ENCODE results near the gene CNGA4.
"Not testable (repeated sequence)": the region's sequence is repeated elsewhere in the genome, so short reads cannot be mapped to it uniquely, and the experiment has no call there.

CNGA4 gene

DNA sequence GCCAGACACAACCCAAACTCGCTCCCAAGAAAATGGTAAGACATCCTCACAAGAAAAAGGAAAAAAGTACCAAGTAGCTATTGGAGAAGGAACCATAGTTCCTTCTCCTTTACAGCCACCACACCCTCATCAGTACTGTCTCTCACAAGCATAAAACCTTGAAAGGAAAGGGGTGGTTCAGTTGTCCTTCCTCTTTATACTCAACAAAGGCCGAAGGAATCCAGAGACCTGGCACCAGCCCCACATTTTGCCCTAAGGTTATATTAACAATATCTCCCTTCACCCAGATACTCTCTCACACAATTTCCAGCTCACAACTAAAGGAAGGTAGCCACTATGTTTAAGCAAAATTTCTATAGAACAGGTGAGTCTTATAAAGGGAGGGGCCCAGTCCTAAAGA lies 13.0 kb upstream of the CNGA4 start:
- DNase-seq: no peak

DNA sequence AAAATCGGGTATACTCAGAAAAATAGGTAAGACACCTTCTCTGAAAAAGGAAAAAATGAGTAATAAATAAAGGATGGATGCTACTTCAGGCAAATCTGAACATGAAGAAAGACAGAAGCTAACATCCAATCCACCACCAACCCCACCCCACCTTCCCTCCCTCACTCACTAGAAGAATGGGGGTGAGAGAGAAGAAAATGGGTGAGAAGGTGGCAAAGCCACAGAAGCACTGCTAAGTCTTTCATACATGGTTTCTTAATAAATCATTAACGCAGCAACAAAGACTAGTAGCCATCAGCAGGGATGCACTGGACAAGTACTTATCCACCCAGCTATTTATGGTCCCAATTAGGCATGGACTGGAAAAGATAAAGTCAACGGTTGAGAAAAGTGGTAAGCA lies 10.4 kb upstream of the CNGA4 start:
- no peak for DNase-seq

- DNase-seq: no peak
Measured at GRCh38 chr11:6229911-6230310, 9.0 kb upstream of the CNGA4 start.

DNA sequence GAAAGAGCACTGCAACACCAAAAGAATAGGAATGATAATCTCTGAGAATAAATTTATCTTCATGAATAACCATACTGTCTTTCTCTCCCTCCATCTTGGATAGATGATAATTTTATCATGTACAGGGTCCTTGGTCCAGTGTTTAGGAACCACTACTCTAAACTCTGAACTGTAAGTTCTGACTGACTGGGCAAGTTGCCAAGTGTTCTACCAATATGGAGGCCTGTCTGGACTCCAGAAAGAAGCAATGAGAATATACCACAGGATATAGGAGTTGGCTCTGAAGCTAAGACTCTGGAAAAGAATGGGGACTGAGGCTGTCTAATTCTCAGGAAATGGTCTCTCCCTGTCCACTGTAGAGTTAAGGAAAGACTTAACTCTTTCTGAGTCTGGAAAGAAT lies 6.0 kb upstream of the CNGA4 start:
- no peak for DNase-seq

GRCh38 chr11:6233984-6234386 lies 4.9 kb upstream of the CNGA4 start:
- DNase-seq: no peak

DNA sequence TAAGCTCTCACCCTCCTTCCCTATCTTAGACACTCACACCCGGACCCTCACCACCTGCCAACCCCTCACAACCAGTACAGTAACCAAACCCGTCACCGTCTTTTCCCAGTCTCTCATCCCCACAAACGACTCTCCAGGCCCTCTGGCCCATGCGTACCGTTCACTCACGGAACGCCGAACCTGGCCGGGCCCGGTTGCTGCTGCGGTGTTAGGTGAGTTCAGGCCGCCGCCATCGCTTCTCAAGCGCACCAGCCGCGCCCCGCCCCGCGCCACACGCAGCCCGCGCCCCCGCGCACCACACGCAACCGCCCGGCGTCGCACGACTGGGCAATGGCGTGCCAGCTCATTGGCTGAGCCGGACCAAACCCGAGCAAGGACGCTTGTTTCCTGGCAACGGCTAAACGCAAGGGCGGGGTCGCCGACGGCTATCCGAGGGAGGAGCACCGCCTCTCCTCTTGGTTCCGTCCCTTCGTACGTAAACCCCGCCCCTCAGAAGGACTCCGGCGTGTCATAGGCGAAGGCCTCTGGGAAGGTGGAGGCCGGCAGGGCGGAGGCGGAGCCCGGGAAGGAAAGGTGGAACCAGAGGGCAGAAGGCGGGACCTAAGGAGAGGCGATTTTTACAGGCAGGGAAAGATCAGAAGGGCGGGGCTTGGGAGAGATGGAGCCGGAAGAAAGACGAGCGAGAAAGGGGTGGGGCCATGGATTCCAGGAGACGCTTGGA lies 4.3 kb upstream of the CNGA4 start, which contains the start of gene FHIP1B:
TSS of gene FHIP1B (minus strand) at position 250 of the 721 bp plus-strand sequence. CDS start 10,120 bp downstream, outside the sequence.
- peak; percentile 100 for DNase-seq

- DNase-seq: no peak
Measured at GRCh38 chr11:6237266-6237665, 1.6 kb upstream of the CNGA4 start.

- DNase-seq: no peak
Measured at GRCh38 chr11:6237761-6238302, 1.1 kb upstream of the CNGA4 start.

DNA sequence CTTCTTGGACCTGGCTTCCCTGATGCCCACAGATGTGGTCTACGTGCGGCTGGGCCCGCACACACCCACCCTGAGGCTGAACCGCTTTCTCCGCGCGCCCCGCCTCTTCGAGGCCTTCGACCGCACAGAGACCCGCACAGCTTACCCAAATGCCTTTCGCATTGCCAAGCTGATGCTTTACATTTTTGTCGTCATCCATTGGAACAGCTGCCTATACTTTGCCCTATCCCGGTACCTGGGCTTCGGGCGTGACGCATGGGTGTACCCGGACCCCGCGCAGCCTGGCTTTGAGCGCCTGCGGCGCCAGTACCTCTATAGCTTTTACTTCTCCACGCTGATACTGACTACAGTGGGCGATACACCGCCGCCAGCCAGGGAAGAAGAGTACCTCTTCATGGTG lies 1.2 kb downstream of the CNGA4 start:
- DNase-seq: no peak

- DNase-seq: no peak
Measured at GRCh38 chr11:6240781-6241180, 1.9 kb downstream of the CNGA4 start.

DNA sequence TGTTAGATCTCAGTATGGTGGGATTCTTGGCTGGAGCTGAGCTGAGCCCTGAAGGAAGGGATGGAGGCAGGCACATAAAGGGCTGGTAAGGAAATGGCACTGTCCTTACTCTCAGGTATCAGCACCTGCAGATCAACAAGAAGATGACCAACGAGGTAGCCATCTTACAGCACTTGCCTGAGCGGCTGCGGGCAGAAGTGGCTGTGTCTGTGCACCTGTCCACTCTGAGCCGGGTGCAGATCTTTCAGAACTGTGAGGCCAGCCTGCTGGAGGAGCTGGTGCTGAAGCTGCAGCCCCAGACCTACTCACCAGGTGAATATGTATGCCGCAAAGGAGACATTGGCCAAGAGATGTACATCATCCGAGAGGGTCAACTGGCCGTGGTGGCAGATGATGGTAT lies 2.4 kb downstream of the CNGA4 start:
- no peak for DNase-seq

- no peak for DNase-seq
Measured at GRCh38 chr11:6245536-6245935, 6.6 kb downstream of the CNGA4 start.

- DNase-seq: no peak
Measured at GRCh38 chr11:6248248-6248647, 9.4 kb downstream of the CNGA4 start.

DNA sequence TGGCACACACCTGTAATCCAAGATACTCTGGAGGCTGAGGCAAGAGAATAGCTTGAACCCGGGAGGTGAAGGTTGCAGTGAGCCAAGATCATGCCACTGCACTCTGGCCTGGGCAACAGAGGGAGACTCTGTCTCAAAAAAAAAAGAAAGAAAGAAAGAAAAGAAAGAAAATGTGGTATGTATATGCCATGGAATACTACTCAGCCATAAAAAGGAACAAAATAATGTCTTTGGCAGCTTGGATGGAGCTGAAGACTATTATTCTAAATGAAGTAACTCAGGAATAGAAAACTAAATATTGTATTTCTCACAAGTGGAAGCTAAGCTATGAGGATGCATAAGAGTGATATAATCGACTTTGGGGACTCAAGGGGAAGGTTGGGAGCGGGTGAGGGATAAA lies 10.0 kb downstream of the CNGA4 start:
- DNase-seq: not testable (repeated sequence)

DNA sequence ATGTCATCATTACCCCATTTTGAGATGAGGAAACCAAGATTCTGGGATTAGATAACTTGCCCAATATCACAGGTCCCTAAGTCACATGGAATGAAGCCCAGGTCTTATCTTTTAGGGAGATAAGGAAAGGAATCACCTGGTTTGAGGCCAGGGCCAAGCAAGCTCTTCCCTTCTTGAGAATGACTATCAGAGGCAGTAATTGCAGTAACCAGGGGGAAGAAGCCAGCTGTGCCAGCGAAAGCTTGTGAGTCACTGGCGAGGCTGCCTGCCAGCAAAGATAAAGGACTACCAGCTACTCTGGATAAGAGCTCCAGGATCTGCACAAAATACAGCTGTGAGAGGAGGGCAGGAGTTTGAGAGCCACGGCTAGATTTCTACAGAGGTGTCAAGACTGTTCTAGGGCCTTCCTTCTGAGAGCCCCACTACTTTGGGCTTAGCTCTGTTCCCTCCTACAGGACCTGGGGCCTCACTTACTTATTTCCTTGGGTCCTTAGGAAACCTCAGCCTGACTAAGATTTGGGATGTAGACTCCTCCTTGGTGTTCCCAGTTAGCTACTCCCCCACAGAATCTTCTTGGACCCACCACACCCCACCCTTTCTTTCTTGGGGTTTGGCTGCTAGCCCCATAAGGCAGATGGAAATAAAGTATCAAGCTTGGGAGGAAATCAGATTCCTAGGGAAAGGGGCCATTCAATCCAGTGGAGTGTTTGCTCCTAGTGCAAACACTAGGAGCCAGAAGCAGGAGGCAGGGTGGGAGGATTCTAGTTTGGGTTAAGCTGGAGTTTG lies 11.1 kb downstream of the CNGA4 start:
- DNase-seq: no peak

DNA sequence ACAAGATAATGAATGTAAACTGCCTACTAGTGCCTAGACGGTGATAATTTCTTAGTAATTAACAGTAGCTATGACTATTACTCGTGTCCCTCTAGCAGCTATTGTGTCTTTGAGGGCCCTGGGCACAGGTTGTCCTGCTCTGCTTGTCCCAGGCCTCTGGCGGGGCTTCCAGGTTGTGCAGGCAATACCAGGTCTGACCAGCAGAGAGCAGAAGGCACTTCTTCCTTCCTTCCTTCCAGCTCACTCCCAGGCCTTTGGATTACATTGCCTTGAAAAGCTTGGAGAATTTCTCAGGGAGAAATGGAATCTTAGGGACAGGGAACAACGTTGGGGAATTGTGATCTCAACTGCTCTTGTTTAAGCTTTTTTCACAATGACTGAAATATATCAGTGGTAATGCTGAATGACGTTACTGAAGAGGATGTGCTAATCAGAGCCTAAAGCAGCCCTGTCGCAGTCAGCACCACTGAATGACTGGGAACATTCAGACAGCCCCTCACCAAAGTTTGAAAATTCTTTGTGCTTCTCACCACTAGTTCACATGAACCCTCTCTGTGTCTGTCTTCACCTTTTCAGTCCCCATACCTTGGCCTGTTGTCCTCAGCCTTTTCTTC lies 12.3 kb downstream of the CNGA4 start:
- DNase-seq: peak; percentile 80

DNA sequence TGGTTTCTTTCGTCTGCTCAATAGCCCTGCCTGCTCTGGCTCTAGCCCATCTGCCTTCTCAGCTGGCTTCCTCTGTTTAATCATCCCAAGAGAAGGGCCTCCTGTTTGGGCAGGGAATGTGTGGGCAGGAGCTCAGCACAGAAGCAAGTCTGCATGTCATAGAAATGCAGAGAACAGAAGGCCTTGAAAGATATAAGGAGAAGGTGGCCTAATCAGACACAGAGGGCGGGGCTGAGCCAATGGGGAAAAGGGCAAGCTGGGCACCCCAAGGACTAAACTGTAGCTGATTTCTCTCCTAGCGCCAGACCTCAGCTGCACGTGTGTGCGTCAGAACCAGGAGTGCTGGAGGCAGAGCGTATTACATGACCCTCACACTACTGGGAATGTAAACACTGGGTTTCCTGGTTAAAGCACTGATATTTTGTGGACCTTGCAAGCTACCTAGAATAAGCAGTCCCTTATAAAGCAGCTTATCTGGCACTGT lies 13.1 kb downstream of the CNGA4 start:
- DNase-seq: no peak

GRCh38 chr11:6253197-6253596 lies 14.3 kb downstream of the CNGA4 start:
- DNase-seq: no peak

GRCh38 chr11:6258141-6258540 lies 19.3 kb downstream of the CNGA4 start:
- DNase-seq: no peak

DNA sequence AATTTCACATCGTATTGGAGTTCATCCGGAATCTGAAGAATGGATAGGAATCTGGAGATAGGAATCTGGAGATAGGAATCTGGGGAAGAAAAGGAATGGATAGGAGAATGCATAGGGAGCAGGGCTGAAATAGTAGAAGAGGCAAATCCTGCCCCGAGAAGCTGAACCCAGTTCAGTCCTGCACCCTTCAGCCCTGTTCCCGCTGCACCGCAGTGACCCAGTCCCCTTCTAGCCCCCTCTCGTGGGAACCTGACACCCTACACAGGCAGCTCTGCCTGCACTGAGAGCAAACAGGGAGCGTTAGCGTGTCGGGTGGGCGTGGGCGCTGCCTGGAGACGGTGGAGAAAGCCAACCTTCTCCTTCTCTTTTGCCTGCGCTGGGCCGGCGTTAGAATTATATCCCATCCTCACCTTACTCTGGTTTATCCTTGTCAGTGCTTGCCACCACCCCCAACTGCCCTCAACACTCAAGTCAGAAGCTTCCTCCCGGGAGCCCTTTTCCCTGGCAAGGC lies 19.7 kb downstream of the CNGA4 start:
- DNase-seq: no peak

- DNase-seq: no peak
Measured at GRCh38 chr11:6260207-6260726, 21.4 kb downstream of the CNGA4 start.

DNA sequence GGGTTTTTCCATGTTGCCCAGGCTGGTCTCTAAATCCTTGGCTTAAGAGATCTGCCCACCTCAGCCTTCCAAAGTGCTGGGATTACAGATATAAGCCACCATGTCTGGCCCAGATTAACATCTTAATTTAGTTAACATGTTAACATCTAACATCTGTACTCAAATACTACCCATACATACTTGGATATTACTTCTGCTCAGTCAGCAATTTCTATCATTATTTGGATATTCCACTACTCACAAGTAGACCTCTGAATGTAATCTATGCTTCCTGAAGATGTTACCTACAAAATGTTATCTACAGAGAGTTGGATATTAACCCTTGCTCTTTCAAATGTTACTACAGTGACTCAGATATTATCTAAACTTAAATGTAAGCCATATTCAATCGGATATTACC lies 24.8 kb downstream of the CNGA4 start:
- no peak for DNase-seq

DNA sequence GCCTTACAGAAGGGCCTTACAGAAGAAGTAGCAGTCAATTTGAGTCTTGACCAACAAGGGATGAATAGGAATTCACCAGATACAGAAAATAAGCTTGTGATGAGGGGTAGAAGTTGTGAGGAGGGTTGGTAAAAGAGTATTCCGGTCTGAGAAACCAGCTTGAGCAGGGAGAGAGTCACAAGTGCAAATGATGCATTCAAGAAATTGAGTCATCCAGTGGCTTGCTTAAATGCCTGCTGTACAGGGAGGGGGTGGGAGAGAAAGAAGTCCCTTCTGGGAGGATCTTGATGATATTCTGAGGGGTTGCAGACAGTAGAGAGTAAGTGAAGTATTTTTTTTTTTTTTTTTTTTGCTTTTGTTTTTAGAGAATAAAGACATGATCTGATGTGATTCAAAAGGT lies 29.9 kb downstream of the CNGA4 start:
- no peak for DNase-seq

Data from right hindlimb (tissue), 1 donor.